K562 (cell line): ENCODE measurements around the gene TMED8. TPM values are rescaled to one million over a fixed set of nuclear protein-coding genes. Genes with fewer than 3 reads are reported as not detected.

Experiments
- ATAC-seq: fragments of 200-7000 bp; cut with Tn5 transposase; 3 replicates; pipeline ENCODE4 v1.9.1; 2020; ENCODE audit warnings: moderate library complexity
- BruUV-seq: library from RNA; stranded (reverse); fragments of 400-500 nt; replicated peaks from 2 replicates; lab custom pipeline; 2021; lab: Mats Ljungman, UMichigan
- CTCF ChIA-PET: fragments of 300-600 bp; formaldehyde crosslinking; extraction: SDS; loops from one replicate; lab custom pipeline; 2021; ENCODE audit warnings: low intra/inter-chr PET ratio; lab: Yijun Ruan, JAX
- POLR2A ChIA-PET: fragments of 300-600, 350-650 bp; sonication (Branson Sonifier 250); formaldehyde crosslinking; extraction: SDS; loops from one replicate; lab custom pipeline; 2021; ENCODE audit warnings: antibody characterized with exemption, inconsistent platforms; lab: Yijun Ruan, JAX
- DNase-seq, 4 experiments: peaks; one replicate each; pipeline versions ENCODE4 v3.0.0 to v3.0.0-alpha.2; 2011 to 2018; ENCODE audit warnings: low spot score in 3 of 4, mixed read lengths in 3 of 4; ENCODE audit errors: extremely low read depth in 1 of 4
- FAIRE-seq: peaks from 2 replicates; lab custom pipeline; 2011; peaks lifted over from hg19 to GRCh38; lab: Jason Lieb, UNC
- H2AFZ ChIP-seq: 2 replicates; pipeline ENCODE4 v1.6.0; 2011; ENCODE audit warnings: low read depth, low read length, control low read depth, inconsistent platforms
- H3K27ac ChIP-seq: fragments of 200-600 bp; 3 replicates; pipeline ENCODE4 v1.8.0; 2011; ENCODE audit warnings: low read depth, mild to moderate bottlenecking, control low read depth, inconsistent platforms, low read length, moderate library complexity, mixed read lengths; ENCODE audit errors: extremely low read depth
- H3K27me3 ChIP-seq, 2 experiments: fragments of 300-600 bp in 1 of 2; 2 replicates in 1 of 2; 3 replicates in 1 of 2; pipeline versions ENCODE4 v1.6.0 to v1.8.0; 2011; ENCODE audit warnings: inconsistent platforms in 2 of 2, low read length in 2 of 2, mild to moderate bottlenecking in 1 of 2, mixed read lengths in 1 of 2, moderate library complexity in 1 of 2; ENCODE audit not compliant: control insufficient read depth in 2 of 2, insufficient read depth in 2 of 2
- H3K36me3 ChIP-seq: fragments of 300-600 bp; 3 replicates; pipeline ENCODE4 v1.8.0; 2011; ENCODE audit warnings: mild to moderate bottlenecking, low read length, inconsistent platforms; ENCODE audit not compliant: control insufficient read depth, insufficient read depth
- H3K4me1 ChIP-seq, 2 experiments: fragments of 200-600 bp in 1 of 2; replicated peaks in 1 of 2; 2 replicates in 1 of 2; 3 replicates in 1 of 2; pipeline versions ENCODE4 v1.5.1 to v1.8.0; 2011; ENCODE audit warnings: inconsistent platforms in 2 of 2, low read length in 2 of 2, mild to moderate bottlenecking in 1 of 2, mixed read lengths in 1 of 2, moderate library complexity in 1 of 2; ENCODE audit not compliant: control insufficient read depth in 2 of 2, insufficient read depth in 2 of 2
- H3K4me2 ChIP-seq: 2 replicates; pipeline ENCODE4 v1.6.1; 2011; ENCODE audit warnings: low read length, control low read depth, inconsistent platforms, mixed read lengths; ENCODE audit not compliant: insufficient read depth
- H3K4me3 ChIP-seq: fragments of 200-600 bp; sonication (generic), shearing (Covaris generic); 2 replicates; pipeline ENCODE4 v1.5.1; 2016; ENCODE audit warnings: control low read depth, inconsistent platforms
- H3K79me2 ChIP-seq: fragments of 200-600 bp; 3 replicates; pipeline ENCODE4 v1.8.0; 2011; ENCODE audit warnings: low read length, inconsistent platforms; ENCODE audit not compliant: control insufficient read depth, insufficient read depth
- H3K9ac ChIP-seq, 2 experiments: 2 replicates each; pipeline versions ENCODE4 v1.6.0 to v1.6.1; 2011; ENCODE audit warnings: low read depth in 2 of 2, low read length in 2 of 2, control low read depth in 1 of 2, inconsistent platforms in 1 of 2, mild to moderate bottlenecking in 1 of 2, mixed read lengths in 1 of 2; ENCODE audit not compliant: insufficient read depth in 1 of 2
- H3K9me1 ChIP-seq: one replicate; pipeline ENCODE4 v1.6.0; 2011; ENCODE audit warnings: inconsistent platforms, mild to moderate bottlenecking, low read length, moderate library complexity; ENCODE audit not compliant: control insufficient read depth, insufficient read depth
- H3K9me3 ChIP-seq: replicated peaks from 2 replicates; pipeline ENCODE4 v1.5.1; 2011; ENCODE audit warnings: low read depth, low read length, inconsistent platforms; ENCODE audit not compliant: control insufficient read depth, insufficient read depth
- H4K20me1 ChIP-seq: replicated peaks from 2 replicates; pipeline ENCODE4 v1.6.1; 2011; ENCODE audit warnings: low read length, inconsistent platforms, mixed read lengths; ENCODE audit not compliant: control insufficient read depth, insufficient read depth
- CBFB ChIP-seq: sonication (generic); formaldehyde crosslinking; IDR thresholded peaks from 2 replicates; pipeline ENCODE4 v1.4.0; 2020; ENCODE audit warnings: mild to moderate bottlenecking, missing genetic modification reagents
- DEAF1 ChIP-seq: fragments of 450-650 bp; formaldehyde crosslinking; IDR thresholded peaks from 2 replicates; pipeline ENCODE4 v1.4.0; 2020; ENCODE audit warnings: mild to moderate bottlenecking, moderate library complexity
- HNRNPUL1 ChIP-seq: fragments of 200-400 bp; formaldehyde crosslinking; IDR thresholded peaks from 2 replicates; pipeline ENCODE4 v1.6.1; 2017; ENCODE audit warnings: low read length
- KLF1 ChIP-seq: fragments of 450-650 bp; IDR thresholded peaks from 2 replicates; pipeline ENCODE4 v1.6.1; 2016; ENCODE audit warnings: missing genetic modification characterization, missing compliant biosample characterization
- NFIC ChIP-seq: fragments of 450-650 bp; IDR thresholded peaks from 2 replicates; pipeline ENCODE4 v1.6.1; 2017; ENCODE audit warnings: mild to moderate bottlenecking, inconsistent platforms
- PHB2 ChIP-seq: fragments of 450-650 bp; IDR thresholded peaks from 2 replicates; pipeline ENCODE4 v1.6.1; 2017; ENCODE audit warnings: low read depth
- PRPF4 ChIP-seq: fragments of 200-400 bp; formaldehyde crosslinking; IDR thresholded peaks from one replicate; pipeline ENCODE4 v1.6.1; 2017; ENCODE audit warnings: low read length, low read depth, mild to moderate bottlenecking; ENCODE audit not compliant: insufficient read depth, poor library complexity, severe bottlenecking
- SRF ChIP-seq, 2 experiments: fragments of 250-450, 450-650 bp in 1 of 2; sonication (Bioruptor Pico) in 1 of 2; sonication (generic) in 1 of 2; formaldehyde crosslinking; IDR thresholded peaks; 2 replicates each; pipeline versions ENCODE4 v1.5.0 to v1.5.1; 2020 to 2022; ENCODE audit warnings: mild to moderate bottlenecking in 1 of 2, missing genetic modification reagents in 1 of 2
- TAF9B ChIP-seq: fragments of 450-650 bp; IDR thresholded peaks from 2 replicates; pipeline ENCODE4 v1.6.1; 2018; ENCODE audit warnings: mild to moderate bottlenecking; ENCODE audit not compliant: partially characterized antibody
- ZNF124 ChIP-seq: sonication (generic); formaldehyde crosslinking; IDR thresholded peaks from 2 replicates; pipeline ENCODE4 v1.8.1; 2022; ENCODE audit warnings: missing genetic modification reagents
- WGBS: fragments of 100-300 bp; shearing (Covaris generic); methylation state at CpG from one replicate; pipeline ENCODE4 v1.1.6; 2016; ENCODE audit warnings: low coverage, mixed read lengths; ENCODE audit not compliant: insufficient coverage; ENCODE audit errors: missing lambda C conversion rate; 5-methylcytosine and 5-hydroxymethylcytosine counted together
- in situ Hi-C: fragments of 300-500 bp; cut with MboI; formaldehyde crosslinking; loops from 4 replicates; pipeline ENCODE4 v1.15.0; 2018; ENCODE audit warnings: inconsistent platforms, mixed read lengths
- intact Hi-C: fragments of 100-400 bp; cut with micrococcal nuclease; formaldehyde crosslinking; loops from 2 replicates; pipeline ENCODE4 v1.14.2; 2022
- polyA plus RNA-seq, 8 experiments: library from polyadenylated mRNA; depleted of rRNA in 4 of 8; stranded (reverse) in 5 of 8; unstranded in 3 of 8; fragments of >200 nt; fragmentation: Nextera tagmentation in 2 of 8; fragmentation: Illumina TruSeq in 1 of 8; extraction: Ambion mirVana in 2 of 8; extraction: Trizol in 1 of 8; gene quantifications; 2 replicates each; pipeline versions ENCODE4 v1.2.1 to v1.2.3, GENCODE V29; 2011 to 2014; ENCODE audit warnings: inconsistent platforms in 1 of 8, missing spikeins in 1 of 8
- total RNA-seq, 7 experiments: library from RNA; depleted of rRNA in 6 of 7; stranded (reverse); fragments of >200 nt in 6 of 7; fragmentation: Illumina TruSeq in 2 of 7; extraction: Trizol in 2 of 7; gene quantifications; 2 replicates each; pipeline versions ENCODE4 v1.2.1 to v1.2.3, GENCODE V29; 2011 to 2021; ENCODE audit warnings: low replicate concordance in 1 of 7

The TMED8 gene
- total and polyA plus RNA-seq, 9 of the 15 experiments (the other 6 are each of a cell fraction or from before 2014, with no cell fraction given) = 3.3 to 17.4 (median 12.0) TPM

DNA sequence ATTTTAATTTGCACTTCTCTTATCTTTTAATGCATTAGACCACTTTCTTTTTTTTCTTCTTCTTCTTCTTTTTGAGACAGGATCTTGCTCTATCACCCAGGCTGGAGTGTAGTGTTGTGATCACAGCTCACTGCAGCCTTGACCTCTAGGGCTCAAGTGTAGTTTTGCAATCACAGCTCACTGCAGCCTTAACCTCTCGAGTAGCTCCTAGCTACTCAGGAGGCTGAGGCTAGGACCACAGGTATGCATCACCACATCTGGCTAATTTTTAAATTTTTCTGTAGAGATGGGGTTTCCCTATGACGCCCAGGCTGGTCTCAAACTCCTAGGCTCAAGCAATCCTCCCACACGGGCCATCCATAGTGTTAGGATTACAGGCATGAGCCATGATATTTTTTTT lies 12.7 kb downstream of the TMED8 start:
- H3K36me3 ChIP-seq = no peaks in the 10 kb centered on the region
- intact Hi-C loops = no loop called here

More for the DNA sequence above, 12.7 kb downstream of the TMED8 start:
- in situ Hi-C loops = no loop called here
- DNase-seq = no peak
- POLR2A ChIA-PET = interaction anchor here (0.6 kb wide), 1 partner anchor 353 kb away, joined by 3 read pairs; no protein-coding TSS in a partner anchor
- Histone ChIP-seq H2AFZ (no peak overlapping the region), H3K27me3 (no peaks in the 10 kb centered on the region), H4K20me1 (no peaks in the 10 kb centered on the region), H3K79me2 (no peaks in the 10 kb centered on the region), H3K9me3 (no peaks in the 10 kb centered on the region), H3K9ac (no peak overlapping the region), H3K27ac (no peak overlapping the region), H3K4me3 (no peak overlapping the region), H3K4me1 (no peaks in the 10 kb centered on the region), H3K4me2 (no peak overlapping the region), H3K9me1 (no peaks in the 10 kb centered on the region)
- no peak for FAIRE-seq
- WGBS = 64% methylated on average over 3 of the region's 3 CpGs
- BruUV-seq = no TSS peak
- ATAC-seq = no peak
- TF ChIP-seq NFIC (no peak), SRF (CRISPR knock-in tag; IDR thresholded peaks at IDR 0.05) (no peak), TAF9B (no peak), ZNF124 (CRISPR knock-in tag) (no peak), PHB2 (no peak), CBFB (CRISPR knock-in tag) (no peak), KLF1 (tag) (no peak), PRPF4 (no peak), HNRNPUL1 (no peak), DEAF1 (no peak)
- CTCF ChIA-PET = no interaction called here
